Osteocyte (in vitro differentiated cells): Measurements from ENCODE around the gene SUCLG2. TPM values are rescaled to one million over a fixed set of nuclear protein-coding genes. Genes with fewer than 3 reads are reported as not detected.

ENCODE experiments used
- DNase-seq: peaks from one replicate; pipeline ENCODE4 v3.0.0; 2021; ENCODE audit warnings: mixed read lengths; ENCODE audit not compliant: unreplicated experiment; ENCODE audit errors: extremely low spot score
- H3K27ac Mint-ChIP-seq: one replicate; pipeline ENCODE4 v1.8.0; 2021; ENCODE audit warnings: mild to moderate bottlenecking, mixed read lengths; ENCODE audit not compliant: unreplicated experiment
- H3K27me3 Mint-ChIP-seq: one replicate; pipeline ENCODE4 v1.8.0; 2021; ENCODE audit warnings: mixed read lengths; ENCODE audit not compliant: unreplicated experiment
- H3K36me3 Mint-ChIP-seq: one replicate; pipeline ENCODE4 v1.8.0; 2021; ENCODE audit warnings: mixed read lengths; ENCODE audit not compliant: unreplicated experiment
- H3K4me1 Mint-ChIP-seq: one replicate; pipeline ENCODE4 v1.8.0; 2021; ENCODE audit warnings: mixed read lengths; ENCODE audit not compliant: unreplicated experiment
- H3K4me3 Mint-ChIP-seq: one replicate; pipeline ENCODE4 v1.8.0; 2021; ENCODE audit warnings: mild to moderate bottlenecking, moderate library complexity, mixed read lengths; ENCODE audit not compliant: unreplicated experiment
- H3K9me3 Mint-ChIP-seq: one replicate; pipeline ENCODE4 v1.8.0; 2021; ENCODE audit warnings: mixed read lengths; ENCODE audit not compliant: unreplicated experiment
- CTCF ChIP-seq: fragments of 200-600 bp; sonication (generic); IDR thresholded peaks from 2 replicates; pipeline ENCODE4 v1.5.0; 2021; ENCODE audit warnings: antibody characterized with exemption, mild to moderate bottlenecking, moderate library complexity
- total RNA-seq: library from RNA; stranded (reverse); gene quantifications from 2 replicates; pipeline ENCODE4 v1.2.1, GENCODE V29; 2021

SUCLG2 gene
- total RNA-seq, 1 donor from 2014 or later: 32.1 TPM

GRCh38 chr3:67691207-67691606 lies 36.8 kb upstream of the SUCLG2 start:
- Mint-ChIP-seq H3K4me1 (no peaks in the 10 kb centered on the region), H3K27ac (no peak overlapping the region), H3K36me3 (peaks cover 1% of the 10 kb centered on the region), H3K27me3 (no peaks in the 10 kb centered on the region), H3K9me3 (no peaks in the 10 kb centered on the region), H3K4me3 (no peak overlapping the region)
- DNase-seq: no peak
- TF ChIP-seq CTCF: no peak

- no peak for DNase-seq
- Mint-ChIP-seq H3K4me1 (peaks cover 8% of the 10 kb centered on the region), H3K9me3 (no peaks in the 10 kb centered on the region), H3K4me3 (no peak overlapping the region), H3K27me3 (no peaks in the 10 kb centered on the region), H3K36me3 (peaks cover 1% of the 10 kb centered on the region), H3K27ac (no peak overlapping the region)
- TF ChIP-seq CTCF: no peak
Observed at GRCh38 chr3:67689806-67690205, 35.4 kb upstream of the SUCLG2 start.

GRCh38 chr3:67688231-67688630 lies 33.8 kb upstream of the SUCLG2 start:
- Mint-ChIP-seq H3K4me1 (peaks cover 8% of the 10 kb centered on the region), H3K36me3 (peaks cover 1% of the 10 kb centered on the region), H3K27me3 (no peaks in the 10 kb centered on the region), H3K4me3 (no peak overlapping the region), H3K9me3 (no peaks in the 10 kb centered on the region), H3K27ac (no peak overlapping the region)
- DNase-seq: no peak
- TF ChIP-seq CTCF: no peak

DNA sequence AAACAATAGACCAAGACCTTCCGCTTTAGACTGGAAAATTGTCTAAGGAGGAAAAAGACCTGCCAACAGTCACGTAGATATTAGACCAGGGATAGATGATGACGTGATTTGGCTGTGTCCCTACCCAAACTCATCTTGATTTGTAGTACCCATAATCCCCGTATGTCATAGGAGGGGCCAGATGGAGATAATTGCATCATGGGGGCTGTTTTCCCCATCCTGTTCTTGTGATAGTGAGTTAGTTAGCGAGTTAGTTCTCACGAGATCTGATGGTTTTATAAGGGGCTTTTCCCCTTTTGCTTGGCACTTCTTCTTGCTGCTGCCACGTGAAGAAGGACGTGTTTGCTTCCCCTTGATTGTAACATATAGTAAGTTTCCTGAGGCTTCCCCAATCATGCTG lies 31.7 kb upstream of the SUCLG2 start:
- Mint-ChIP-seq H3K4me3 (no peak overlapping the region), H3K27me3 (no peaks in the 10 kb centered on the region), H3K36me3 (peaks cover 1% of the 10 kb centered on the region), H3K27ac (no peak overlapping the region), H3K9me3 (no peaks in the 10 kb centered on the region), H3K4me1 (peaks cover 8% of the 10 kb centered on the region)
- DNase-seq: no peak
- TF ChIP-seq CTCF: no peak

DNA sequence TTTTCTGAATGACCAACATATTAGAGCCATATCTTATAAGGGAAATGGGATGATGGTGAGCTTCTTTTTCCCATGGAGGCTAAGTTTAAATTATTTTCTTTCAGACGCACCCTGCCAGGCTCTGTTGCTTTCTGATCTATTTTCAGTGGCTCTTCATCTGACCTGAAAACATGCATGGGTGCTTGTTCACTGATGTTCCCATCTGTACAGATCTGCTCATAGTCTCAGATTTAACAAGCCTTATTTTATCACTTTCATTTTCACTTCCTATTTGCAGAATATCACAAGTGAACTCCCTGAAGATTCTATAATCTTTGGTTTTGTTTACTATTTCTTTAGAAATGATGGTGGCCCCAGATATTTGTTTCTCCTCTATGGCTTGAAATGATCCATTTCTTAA lies 31.1 kb upstream of the SUCLG2 start:
- no peak for TF ChIP-seq CTCF
- H3K27ac Mint-ChIP-seq: peak overlapping the region; percentile 5
- H3K4me3 Mint-ChIP-seq: peak overlapping the region; percentile 4
- no peak for DNase-seq
- H3K27me3 Mint-ChIP-seq: no peaks in the 10 kb centered on the region
- H3K9me3 Mint-ChIP-seq: no peaks in the 10 kb centered on the region
- peaks cover 1% of the 10 kb centered on the region for H3K36me3 Mint-ChIP-seq
- H3K4me1 Mint-ChIP-seq: peaks cover 8% of the 10 kb centered on the region
